Right renal cortex interstitium (tissue), 3 donors: Measurements from ENCODE around the gene SEZ6. TPM values are rescaled to one million over a fixed set of nuclear protein-coding genes. Genes with fewer than 3 reads are reported as not detected.

Experiments used
- DNase-seq, 3 donors: peaks; one replicate each; pipeline ENCODE4 v3.0.0-alpha.2; 2013; ENCODE audit warnings: low read depth in 3 of 3, low spot score in 2 of 3
- polyA plus RNA-seq, 3 donors: library from polyadenylated mRNA; unstranded; fragments of 120-200 nt; gene quantifications; one replicate each; pipeline ENCODE4 v1.2.1, GENCODE V29; 2013; ENCODE audit not compliant: insufficient read length in 3 of 3

SEZ6 gene
- polyA plus RNA-seq, 3 donors = 0.11 TPM

- DNase-seq = no peak
These were observed 2.5 kb downstream of the SEZ6 start for GRCh38 chr17:29003289-29003688.

DNA sequence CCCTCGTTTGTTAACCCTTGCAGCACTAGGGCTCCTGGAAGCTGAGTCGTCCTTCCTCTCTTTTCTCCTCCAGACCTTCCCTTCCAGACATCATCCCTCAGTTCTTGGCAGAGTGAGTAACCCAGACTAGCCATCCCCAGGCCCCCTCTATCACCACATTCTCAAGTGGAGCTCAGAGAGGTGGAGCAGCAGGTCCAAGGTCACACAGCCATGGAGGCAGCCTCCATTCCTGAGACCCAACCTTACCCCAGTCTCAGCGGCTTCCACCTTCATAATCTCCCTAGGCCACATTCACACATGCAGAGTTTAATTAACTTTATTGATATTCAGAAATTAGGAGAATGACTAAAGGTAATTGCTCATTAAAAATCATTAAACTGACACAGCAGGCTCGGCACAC lies 3.0 kb downstream of the SEZ6 start:
- no peak for DNase-seq

DNA sequence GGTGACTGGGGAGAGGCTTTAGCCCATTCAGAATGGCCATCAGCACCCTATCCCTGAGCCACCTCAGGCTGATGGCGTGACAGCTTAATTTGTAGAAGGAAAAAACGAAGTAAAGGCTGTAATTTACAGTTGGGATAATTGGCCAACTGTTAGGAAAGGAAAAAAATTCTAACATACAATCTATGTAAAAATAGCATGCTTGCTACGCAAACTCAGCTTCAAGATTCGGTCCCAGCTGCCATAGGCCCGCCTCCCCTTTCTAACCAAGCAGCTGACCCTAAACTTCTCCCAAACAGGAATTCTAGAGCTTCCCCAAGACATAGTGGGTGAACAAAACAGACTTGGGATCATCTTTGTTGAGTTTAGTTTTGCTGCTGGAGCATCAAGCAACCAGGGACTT lies 4.9 kb downstream of the SEZ6 start:
- no peak for DNase-seq

DNA sequence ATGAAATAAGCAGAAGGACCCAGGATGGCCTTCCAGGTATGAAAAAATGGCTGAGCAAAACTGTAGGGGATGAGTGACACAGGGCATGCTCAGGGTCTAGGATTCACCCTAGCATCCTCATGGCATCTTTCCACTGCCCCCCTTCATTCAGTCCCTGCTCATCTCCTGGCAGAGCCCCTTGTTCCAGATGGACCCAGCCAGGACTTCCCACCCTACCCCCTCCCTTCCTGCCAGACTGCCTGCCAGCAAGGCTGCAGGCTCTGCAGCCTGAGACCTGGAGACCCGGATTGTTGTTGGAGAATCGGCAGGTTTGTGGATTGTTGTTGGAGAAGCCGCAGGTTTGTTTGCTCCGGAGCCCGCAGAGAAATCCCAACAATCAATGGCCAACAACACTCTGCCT lies 6.6 kb downstream of the SEZ6 start:
- DNase-seq = no peak

GRCh38 chr17:28997806-28998205 lies 8.0 kb downstream of the SEZ6 start:
- no peak for DNase-seq

DNA sequence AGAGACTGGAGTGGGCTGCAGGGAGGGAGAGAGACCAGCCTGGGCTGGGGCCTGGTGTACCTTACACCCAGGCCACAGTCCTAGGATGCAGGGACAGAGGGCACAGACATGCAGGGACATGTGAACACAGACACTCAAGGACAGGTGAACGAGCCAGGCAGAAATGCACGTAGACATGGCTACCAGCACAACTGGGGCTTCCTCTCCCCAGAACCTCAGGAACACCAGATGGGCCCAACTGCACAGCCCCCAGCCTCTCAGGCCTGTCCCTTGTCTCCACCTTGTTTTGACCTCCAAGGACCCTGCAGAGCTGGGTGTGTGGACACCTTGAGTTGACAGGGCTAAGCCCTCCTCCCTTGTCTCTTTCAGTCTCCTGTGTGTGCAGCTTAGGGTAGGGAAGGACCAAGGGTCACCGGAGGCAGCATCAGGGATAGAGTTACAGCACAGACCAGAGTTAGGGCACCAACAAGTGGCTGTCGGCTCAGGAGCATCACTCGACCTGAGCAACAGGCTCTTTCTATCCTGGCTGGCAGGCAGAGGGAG lies 9.2 kb downstream of the SEZ6 start:
- no peak for DNase-seq

GRCh38 chr17:28993645-28994426 lies 12.0 kb downstream of the SEZ6 start:
- no peak for DNase-seq

DNA sequence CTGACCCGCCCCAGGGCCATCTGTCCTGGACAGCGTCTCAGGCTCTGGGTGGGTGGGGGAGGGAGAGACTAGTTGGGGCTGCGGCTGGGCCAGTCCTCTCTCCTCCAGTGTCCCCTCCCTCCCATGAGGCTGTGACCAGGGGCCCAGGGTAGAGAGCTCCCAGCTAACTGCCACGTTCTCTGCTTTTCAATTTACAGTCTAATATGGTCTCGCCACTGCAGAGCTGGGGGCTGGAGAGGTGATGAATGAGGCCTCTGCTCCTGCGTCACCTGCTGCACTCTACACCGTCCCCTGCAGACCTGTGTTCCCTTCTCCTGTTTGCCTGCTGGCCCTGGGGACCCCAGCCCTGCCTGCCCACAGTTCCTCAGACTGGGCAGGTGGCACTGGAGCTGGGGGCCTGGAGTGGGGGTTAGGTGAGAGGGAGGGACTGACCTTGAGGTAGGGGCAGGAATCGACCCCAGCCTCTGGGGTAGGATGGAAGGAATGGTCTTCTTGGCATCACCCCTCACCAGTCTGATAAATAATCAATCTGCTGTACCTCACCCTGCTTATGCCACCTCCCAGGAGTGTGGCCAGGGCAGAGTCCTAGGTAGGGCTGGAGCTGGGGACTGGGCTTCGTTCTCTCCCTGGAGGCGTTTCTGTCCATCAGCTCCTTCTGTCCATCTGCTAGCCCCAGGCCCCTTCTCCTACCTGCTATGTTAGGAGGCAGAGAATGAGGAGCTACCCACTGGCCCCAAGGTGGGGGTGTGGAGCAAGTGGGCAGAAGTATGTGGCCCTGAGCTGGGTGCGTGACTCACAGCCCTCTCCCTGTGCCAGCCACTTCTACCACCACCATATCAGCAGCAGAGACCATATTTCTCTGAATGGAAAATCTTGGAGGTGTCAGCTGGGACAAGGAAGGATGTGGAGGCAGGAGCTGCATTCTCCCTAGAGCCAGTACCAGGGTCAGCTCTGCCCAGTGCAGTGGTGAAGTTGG lies 12.9 kb downstream of the SEZ6 start:
- DNase-seq = no peak

DNA sequence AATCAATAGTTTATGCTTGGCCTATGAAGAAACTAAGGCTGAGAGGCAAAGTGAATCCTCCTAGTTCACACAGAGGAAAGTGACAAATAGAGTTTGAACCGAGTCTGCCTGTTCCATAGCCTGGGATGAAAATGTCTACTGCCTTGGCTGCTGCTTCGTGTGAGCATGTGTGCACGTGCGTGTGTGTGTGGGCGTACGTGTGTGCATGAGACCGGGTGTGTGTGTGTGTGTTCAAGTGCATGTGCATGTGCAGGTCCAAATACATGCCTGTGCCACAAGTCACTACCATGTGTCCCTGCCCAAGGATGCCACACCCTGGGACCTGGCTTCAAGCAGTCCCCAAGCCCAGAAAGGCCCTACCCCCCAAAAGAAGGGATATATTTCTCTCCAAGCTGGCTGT lies 13.6 kb downstream of the SEZ6 start:
- no peak for DNase-seq

DNA sequence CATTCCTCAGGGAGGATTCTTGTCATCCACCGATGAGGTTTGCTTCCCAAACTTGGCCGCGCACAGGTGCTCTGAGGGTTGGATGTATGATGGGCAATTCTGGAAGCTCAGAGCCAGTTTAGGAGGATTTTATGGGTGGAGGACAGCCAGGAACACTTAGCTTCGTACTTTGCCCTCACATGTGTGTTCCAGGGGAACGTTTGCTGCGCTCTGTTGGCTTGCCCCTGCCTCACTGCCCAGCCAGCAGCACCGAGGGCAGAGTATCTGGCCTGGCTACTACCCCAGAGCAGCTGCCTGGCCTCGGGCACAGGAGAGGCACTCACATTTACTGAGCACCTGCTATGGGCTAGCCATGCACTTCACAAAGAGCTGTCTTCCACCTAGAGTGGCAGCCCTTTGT lies 14.1 kb downstream of the SEZ6 start:
- DNase-seq = no peak

DNA sequence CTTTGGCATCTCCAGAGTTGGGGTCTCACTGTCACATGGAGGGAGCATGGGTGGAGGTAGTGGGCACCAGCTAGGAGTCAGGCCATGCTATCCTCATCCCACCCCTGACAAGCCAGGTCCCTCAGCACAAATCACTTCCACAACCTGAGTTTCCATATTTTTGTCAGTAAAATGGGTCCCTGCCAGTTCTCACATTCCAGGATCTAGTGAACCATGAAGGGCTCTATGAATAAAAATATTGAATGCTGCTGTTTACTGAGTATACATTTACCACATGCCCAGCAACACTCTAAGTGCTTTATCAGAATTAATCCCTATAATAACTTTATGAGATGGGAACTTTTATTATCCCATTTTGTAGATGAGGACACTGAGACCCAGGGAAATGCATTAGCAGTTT lies 16.8 kb downstream of the SEZ6 start:
- DNase-seq = no peak

- DNase-seq = no peak
These were observed 17.4 kb downstream of the SEZ6 start for GRCh38 chr17:28988475-28988874.

GRCh38 chr17:28986714-28987655 lies 18.8 kb downstream of the SEZ6 start:
- DNase-seq = no peak

GRCh38 chr17:28985950-28986713 lies 19.7 kb downstream of the SEZ6 start:
- no peak for DNase-seq

- no peak for DNase-seq
These were observed 22.3 kb downstream of the SEZ6 start for GRCh38 chr17:28983286-28984230.

- DNase-seq = no peak
These were observed 23.6 kb downstream of the SEZ6 start for GRCh38 chr17:28982131-28982793.

- DNase-seq = no peak
These were observed 27.4 kb downstream of the SEZ6 start for GRCh38 chr17:28978356-28978964.
